ENCODE measurements around the gene MACC1. TPM values are rescaled to one million over a fixed set of nuclear protein-coding genes. Genes with fewer than 3 reads are reported as not detected.
A peak's percentile ranks its signal among the peaks of the same experiment; 100 is the strongest.

The MACC1 gene
- total RNA-seq, 1 donor from 2014 or later: 24.7 TPM

DNA sequence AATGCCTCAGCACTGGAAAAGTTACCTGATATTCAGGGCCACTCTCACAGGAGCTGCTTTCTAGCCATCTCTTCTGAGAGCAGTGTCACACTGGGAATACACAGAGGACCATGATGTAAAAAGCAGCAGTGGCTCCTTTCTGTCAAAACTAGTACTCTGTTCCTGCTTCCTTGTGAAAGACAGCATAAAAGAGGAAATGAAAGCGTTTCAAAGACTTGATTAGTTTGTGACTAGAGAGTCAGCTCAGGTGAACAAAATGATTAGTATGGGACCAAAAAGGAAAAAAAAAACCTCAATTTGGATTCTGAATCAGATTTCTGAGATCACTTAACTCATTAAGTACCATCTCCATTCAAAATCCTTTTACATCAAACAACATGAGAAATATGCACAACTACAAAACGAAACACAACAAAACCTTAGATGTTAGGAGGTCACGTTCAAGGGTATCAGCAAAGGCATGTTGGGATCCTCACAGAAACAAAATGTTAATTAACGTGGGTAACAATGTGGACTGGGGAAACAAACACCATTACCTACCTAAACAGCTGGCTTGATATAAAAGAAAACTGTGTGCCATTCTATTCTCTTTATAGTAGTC is 103.7 kb downstream of the MACC1 start:
- Histone ChIP-seq H3K27me3 (ENCODE audit: low read depth) (no peaks in the 10 kb centered on the region), H3K9me3 (no peaks in the 10 kb centered on the region), H3K4me3 (no peak overlapping the region), H3K36me3 (no peaks in the 10 kb centered on the region), H3K27ac (no peak overlapping the region), H3K4me1 (no peaks in the 10 kb centered on the region)
- DNase-seq: no peak
- intact Hi-C loops (cut with DNase I): no loop called here
- ATAC-seq: peak; percentile 59 to 60
- no peak for TF ChIP-seq CTCF (IDR thresholded peaks at IDR 0.05)

GRCh38 chr7:20112696-20113095 is 104.5 kb downstream of the MACC1 start:
- TF ChIP-seq CTCF (IDR thresholded peaks at IDR 0.05): no peak
- intact Hi-C loops (cut with DNase I): no loop called here

GRCh38 chr7:20111821-20112542 is 105.2 kb downstream of the MACC1 start:
- Histone ChIP-seq H3K27me3 (ENCODE audit: low read depth) (no peaks in the 10 kb centered on the region), H3K4me3 (no peak overlapping the region), H3K36me3 (no peaks in the 10 kb centered on the region), H3K27ac (no peak overlapping the region), H3K9me3 (no peaks in the 10 kb centered on the region), H3K4me1 (no peaks in the 10 kb centered on the region)
- DNase-seq (no peak), ATAC-seq (no peak)
- intact Hi-C loops (cut with DNase I): no loop called here
- no peak for TF ChIP-seq CTCF (IDR thresholded peaks at IDR 0.05)

More at GRCh38 chr7:20112696-20113095, 104.5 kb downstream of the MACC1 start:
- Histone ChIP-seq H3K4me3 (no peak overlapping the region), H3K36me3 (no peaks in the 10 kb centered on the region), H3K27me3 (ENCODE audit: low read depth) (no peaks in the 10 kb centered on the region), H3K9me3 (no peaks in the 10 kb centered on the region), H3K4me1 (no peaks in the 10 kb centered on the region), H3K27ac (no peak overlapping the region)
- ATAC-seq (no peak), DNase-seq (no peak)

GRCh38 chr7:20107582-20107981 is 109.6 kb downstream of the MACC1 start:
- DNase-seq: no peak
- Histone ChIP-seq H3K4me3 (no peak overlapping the region), H3K4me1 (no peaks in the 10 kb centered on the region), H3K27ac (no peak overlapping the region), H3K36me3 (no peaks in the 10 kb centered on the region), H3K9me3 (no peaks in the 10 kb centered on the region), H3K27me3 (ENCODE audit: low read depth) (no peaks in the 10 kb centered on the region)
- intact Hi-C loops (cut with DNase I): no loop called here
- TF ChIP-seq CTCF (IDR thresholded peaks at IDR 0.05): no peak
- ATAC-seq: no peak

GRCh38 chr7:20104696-20105095 is 112.5 kb downstream of the MACC1 start:
- Histone ChIP-seq H3K36me3 (no peaks in the 10 kb centered on the region), H3K9me3 (no peaks in the 10 kb centered on the region), H3K4me1 (no peaks in the 10 kb centered on the region), H3K4me3 (no peak overlapping the region), H3K27me3 (ENCODE audit: low read depth) (no peaks in the 10 kb centered on the region), H3K27ac (no peak overlapping the region)
- intact Hi-C loops (cut with DNase I): no loop called here
- DNase-seq: no peak
- TF ChIP-seq CTCF (IDR thresholded peaks at IDR 0.05): no peak
- no peak for ATAC-seq

All from lower lobe of right lung (tissue), 2 donors.